ENCODE measurements around the gene UPK3BL2.
"Not testable (repeated sequence)": the region's sequence is repeated elsewhere in the genome, so short reads cannot be mapped to it uniquely, and the experiment has no call there.

- TF ChIP-seq CTCF, POLR2A (IDR thresholded peaks at IDR 0.05): not testable (repeated sequence)
Observed at GRCh38 chr7:102494026-102494425, 49.5 kb downstream of the UPK3BL2 start.
